PC-9 (cell line): ENCODE data around the gene GTPBP8.

Source experiments
- EZH2 ChIP-seq: fragments of 200-600 bp; sonication (generic); IDR thresholded peaks from 2 replicates; pipeline ENCODE4 v1.8.0; 2017; ENCODE audit warnings: antibody characterized with exemption, low read depth
- TF ChIP-seq, protein P1 (sequence below): fragments of 200-600 bp; sonication (generic); conservative IDR thresholded peaks from 2 replicates; pipeline ENCODE4 v1.6.1; 2017; ENCODE audit warnings: mixed run types, antibody characterized with exemption, mild to moderate bottlenecking, moderate library complexity

- TF ChIP-seq, protein P1, sequence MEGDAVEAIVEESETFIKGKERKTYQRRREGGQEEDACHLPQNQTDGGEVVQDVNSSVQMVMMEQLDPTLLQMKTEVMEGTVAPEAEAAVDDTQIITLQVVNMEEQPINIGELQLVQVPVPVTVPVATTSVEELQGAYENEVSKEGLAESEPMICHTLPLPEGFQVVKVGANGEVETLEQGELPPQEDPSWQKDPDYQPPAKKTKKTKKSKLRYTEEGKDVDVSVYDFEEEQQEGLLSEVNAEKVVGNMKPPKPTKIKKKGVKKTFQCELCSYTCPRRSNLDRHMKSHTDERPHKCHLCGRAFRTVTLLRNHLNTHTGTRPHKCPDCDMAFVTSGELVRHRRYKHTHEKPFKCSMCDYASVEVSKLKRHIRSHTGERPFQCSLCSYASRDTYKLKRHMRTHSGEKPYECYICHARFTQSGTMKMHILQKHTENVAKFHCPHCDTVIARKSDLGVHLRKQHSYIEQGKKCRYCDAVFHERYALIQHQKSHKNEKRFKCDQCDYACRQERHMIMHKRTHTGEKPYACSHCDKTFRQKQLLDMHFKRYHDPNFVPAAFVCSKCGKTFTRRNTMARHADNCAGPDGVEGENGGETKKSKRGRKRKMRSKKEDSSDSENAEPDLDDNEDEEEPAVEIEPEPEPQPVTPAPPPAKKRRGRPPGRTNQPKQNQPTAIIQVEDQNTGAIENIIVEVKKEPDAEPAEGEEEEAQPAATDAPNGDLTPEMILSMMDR = no peak
- no peak for TF ChIP-seq EZH2
Observed at GRCh38 chr3:113002037-113002436, 11.3 kb downstream of the GTPBP8 start.
